ENCODE results near the gene EXOC6B. TPM values are rescaled to one million over a fixed set of nuclear protein-coding genes. Genes with fewer than 3 reads are reported as not detected.
"Not testable (repeated sequence)": the region's sequence is repeated elsewhere in the genome, so short reads cannot be mapped to it uniquely, and the experiment has no call there.

Gene EXOC6B
- total RNA-seq, 4 donors from 2014 or later: 22.6 to 47.3 (median 32.5) TPM

DNA sequence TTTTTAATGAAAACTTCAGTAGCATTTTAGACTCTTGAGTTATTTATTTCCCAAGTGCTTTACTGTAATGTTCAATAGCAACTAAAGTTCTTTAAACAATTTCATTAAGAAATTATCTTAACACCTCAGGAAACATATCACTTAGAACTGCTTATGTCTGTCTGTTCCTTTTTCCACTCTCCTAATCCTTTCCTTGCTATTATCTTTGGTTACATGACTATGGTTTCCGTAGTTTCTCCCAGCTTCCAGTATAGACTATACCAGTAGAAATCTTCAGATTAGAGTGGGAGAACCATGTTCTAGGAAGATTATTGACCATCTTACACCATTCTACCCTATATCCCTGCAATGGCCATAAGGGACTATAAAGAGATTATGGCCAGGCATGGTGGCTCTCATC lies 280.0 kb downstream of the EXOC6B start:
- intact Hi-C loops (cut with DNase I): no loop called here
- WGBS, 2 donors: 96 to 100% methylated on average over 1 of the region's 1 CpG
- DNase-seq: no peak
- Histone ChIP-seq H3K27me3 (no peaks in the 10 kb centered on the region), H3K4me3 (replicated peaks in 1 of 3) (no peak overlapping the region), H3K27ac (no peak overlapping the region), H3K9me3 (no peaks in the 10 kb centered on the region), H3K4me1 (no peaks in the 10 kb centered on the region), H3K36me3 (no peaks in the 10 kb centered on the region)
- TF ChIP-seq, protein P1, sequence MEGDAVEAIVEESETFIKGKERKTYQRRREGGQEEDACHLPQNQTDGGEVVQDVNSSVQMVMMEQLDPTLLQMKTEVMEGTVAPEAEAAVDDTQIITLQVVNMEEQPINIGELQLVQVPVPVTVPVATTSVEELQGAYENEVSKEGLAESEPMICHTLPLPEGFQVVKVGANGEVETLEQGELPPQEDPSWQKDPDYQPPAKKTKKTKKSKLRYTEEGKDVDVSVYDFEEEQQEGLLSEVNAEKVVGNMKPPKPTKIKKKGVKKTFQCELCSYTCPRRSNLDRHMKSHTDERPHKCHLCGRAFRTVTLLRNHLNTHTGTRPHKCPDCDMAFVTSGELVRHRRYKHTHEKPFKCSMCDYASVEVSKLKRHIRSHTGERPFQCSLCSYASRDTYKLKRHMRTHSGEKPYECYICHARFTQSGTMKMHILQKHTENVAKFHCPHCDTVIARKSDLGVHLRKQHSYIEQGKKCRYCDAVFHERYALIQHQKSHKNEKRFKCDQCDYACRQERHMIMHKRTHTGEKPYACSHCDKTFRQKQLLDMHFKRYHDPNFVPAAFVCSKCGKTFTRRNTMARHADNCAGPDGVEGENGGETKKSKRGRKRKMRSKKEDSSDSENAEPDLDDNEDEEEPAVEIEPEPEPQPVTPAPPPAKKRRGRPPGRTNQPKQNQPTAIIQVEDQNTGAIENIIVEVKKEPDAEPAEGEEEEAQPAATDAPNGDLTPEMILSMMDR (IDR thresholded peaks at IDR 0.05): no peak
- no peak for TF ChIP-seq POLR2A (IDR thresholded peaks at IDR 0.05)

DNA sequence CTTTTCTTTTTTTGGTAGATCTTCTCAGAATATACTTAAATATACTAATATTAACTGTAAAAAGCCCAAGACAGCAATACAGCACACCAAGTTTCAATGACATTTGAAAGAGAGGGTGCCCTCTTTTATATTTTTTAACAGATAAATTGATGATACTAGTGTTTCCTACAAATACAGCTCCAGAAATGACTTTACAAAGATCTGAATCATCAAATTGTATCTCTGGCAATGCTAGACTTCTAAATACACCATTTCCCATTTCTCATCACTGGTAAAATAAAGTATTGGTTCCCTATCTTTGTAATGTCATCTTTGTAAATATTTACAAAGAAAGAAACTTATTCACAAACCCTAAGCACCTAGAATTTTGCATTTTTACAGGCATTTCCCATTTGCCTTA lies 281.3 kb downstream of the EXOC6B start:
- no peaks in the 10 kb centered on the region for H3K27me3 ChIP-seq
- no peaks in the 10 kb centered on the region for H3K36me3 ChIP-seq
- no peak overlapping the region for H3K4me3 ChIP-seq (replicated peaks in 1 of 3)
- no peak overlapping the region for H3K27ac ChIP-seq
- H3K4me1 ChIP-seq: no peaks in the 10 kb centered on the region
- intact Hi-C loops (cut with DNase I): no loop called here
- TF ChIP-seq, protein P1 (IDR thresholded peaks at IDR 0.05): no peak
- no peak for TF ChIP-seq POLR2A (IDR thresholded peaks at IDR 0.05)
- H3K9me3 ChIP-seq: no peaks in the 10 kb centered on the region
- DNase-seq: no peak

DNA sequence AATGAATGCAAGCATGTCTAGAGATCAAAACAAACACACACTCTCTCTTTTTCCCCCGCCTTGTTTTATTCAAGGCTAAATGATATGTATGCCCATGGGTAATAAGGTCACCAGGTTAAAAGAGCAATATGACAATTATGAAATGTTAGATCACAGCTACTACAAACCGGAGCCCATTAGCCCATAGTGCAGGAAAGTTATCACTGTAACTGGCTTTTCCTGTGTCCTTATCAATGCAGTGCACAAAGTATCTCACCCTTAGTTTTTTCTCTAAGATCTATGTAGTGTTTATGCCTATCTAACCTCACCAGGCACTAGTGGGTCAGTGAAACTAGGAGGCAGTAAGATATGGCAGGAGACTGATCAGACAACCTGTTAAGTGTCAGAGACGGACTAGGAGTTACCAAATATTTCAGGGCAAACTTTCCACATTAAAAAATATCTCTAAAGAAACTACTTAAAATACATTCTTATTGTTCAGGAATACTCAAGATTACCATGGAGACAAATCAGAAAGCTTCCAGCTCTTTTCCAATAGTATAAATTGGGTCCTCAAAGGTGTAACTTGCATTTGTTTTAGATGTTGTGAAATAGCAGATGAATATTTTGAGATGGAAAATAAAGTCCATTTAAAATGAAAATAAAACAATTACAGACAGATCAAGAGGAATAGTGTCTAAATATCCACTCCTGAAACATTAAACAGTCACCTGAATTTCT lies 282.2 kb downstream of the EXOC6B start:
- TF ChIP-seq POLR2A (IDR thresholded peaks at IDR 0.05): no peak
- TF ChIP-seq, protein P1 (IDR thresholded peaks at IDR 0.05): no peak
- Histone ChIP-seq H3K4me1 (no peaks in the 10 kb centered on the region), H3K27me3 (no peaks in the 10 kb centered on the region), H3K27ac (no peak overlapping the region), H3K36me3 (no peaks in the 10 kb centered on the region), H3K4me3 (replicated peaks in 1 of 3) (no peak overlapping the region), H3K9me3 (no peaks in the 10 kb centered on the region)
- WGBS, 2 donors: 89 to 90% methylated on average over 3 of the region's 3 CpGs
- intact Hi-C loops (cut with DNase I): no loop called here
- no peak for DNase-seq

DNA sequence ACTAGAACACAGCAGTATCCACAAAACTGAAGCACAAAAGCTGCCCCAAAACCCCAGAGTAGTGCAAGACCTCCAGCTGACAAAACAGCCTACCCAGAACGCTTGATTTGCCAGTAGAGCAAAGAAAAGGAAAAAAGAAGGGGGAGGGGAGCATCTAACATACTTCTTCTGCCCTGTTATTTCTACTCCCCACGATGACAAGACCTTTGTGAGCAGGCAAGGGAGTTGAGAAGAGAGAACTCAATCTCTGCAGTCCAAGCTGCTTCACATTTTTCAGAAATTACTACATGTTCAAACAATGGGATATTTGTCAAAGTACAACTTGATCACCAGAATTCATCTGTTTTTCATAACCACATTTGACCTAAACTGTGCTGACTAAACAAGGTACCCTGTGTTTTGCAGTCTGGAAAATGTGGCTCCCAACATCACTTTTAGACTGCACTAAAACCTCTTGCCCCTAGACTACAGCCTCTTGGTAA lies 286.7 kb downstream of the EXOC6B start:
- no peaks in the 10 kb centered on the region for H3K9me3 ChIP-seq
- WGBS, 2 donors: 15 to 32% methylated on average over 2 of the region's 2 CpGs
- no peaks in the 10 kb centered on the region for H3K4me1 ChIP-seq
- no peaks in the 10 kb centered on the region for H3K36me3 ChIP-seq
- no peak for TF ChIP-seq POLR2A (IDR thresholded peaks at IDR 0.05)
- TF ChIP-seq, protein P1 (IDR thresholded peaks at IDR 0.05): no peak
- no peak overlapping the region for H3K4me3 ChIP-seq (replicated peaks in 1 of 3)
- no peak overlapping the region for H3K27ac ChIP-seq
- no peaks in the 10 kb centered on the region for H3K27me3 ChIP-seq
- DNase-seq: no peak
- intact Hi-C loops (cut with DNase I): no loop called here

DNA sequence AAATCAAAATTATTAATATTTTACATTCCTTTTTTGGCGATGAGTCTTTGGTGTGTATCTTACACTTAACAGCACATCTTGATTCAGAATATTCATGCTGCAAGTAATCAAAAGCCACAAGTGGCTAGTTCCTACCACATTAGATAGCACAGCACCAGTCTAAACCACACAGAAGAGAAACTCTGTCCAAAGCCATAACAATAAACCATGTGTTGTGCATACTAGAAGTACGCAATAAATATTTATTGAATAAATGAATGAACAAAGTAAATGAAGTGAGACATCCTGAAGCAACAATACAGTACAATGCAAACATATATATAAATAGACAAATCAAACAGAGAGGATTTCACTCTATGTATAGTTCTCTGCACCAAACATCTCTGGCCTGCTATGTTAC lies 287.3 kb downstream of the EXOC6B start:
- intact Hi-C loops (cut with DNase I): no loop called here
- H3K4me1 ChIP-seq: no peaks in the 10 kb centered on the region
- no peaks in the 10 kb centered on the region for H3K9me3 ChIP-seq
- no peaks in the 10 kb centered on the region for H3K36me3 ChIP-seq
- H3K27ac ChIP-seq: no peak overlapping the region
- H3K4me3 ChIP-seq (replicated peaks in 1 of 3): no peak overlapping the region
- no peak for TF ChIP-seq POLR2A (IDR thresholded peaks at IDR 0.05)
- no peak for DNase-seq
- no peaks in the 10 kb centered on the region for H3K27me3 ChIP-seq
- 94 to 95% methylated on average over 2 of the region's 2 CpGs for WGBS, 2 donors

DNA sequence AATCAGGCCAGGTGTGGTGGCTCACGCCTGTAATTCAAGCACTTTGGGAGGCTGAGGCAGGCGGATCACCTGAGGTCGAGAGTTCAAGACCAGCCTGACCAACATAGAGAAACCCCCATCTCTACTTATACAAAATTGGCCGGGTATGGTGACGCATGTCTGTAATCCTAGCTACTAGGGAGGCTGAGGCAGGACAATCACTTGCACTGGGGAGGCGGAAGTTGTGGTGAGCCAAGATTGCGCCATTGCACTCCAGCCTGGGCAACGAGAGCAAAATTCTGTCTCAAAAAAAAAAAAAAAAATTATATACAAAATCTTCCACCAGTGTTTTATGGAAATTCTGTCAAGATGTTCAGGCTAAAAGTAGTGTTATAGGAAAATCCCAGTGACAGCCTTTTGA lies 290.2 kb downstream of the EXOC6B start:
- H3K27me3 ChIP-seq; H3K9me3 ChIP-seq; H3K27ac ChIP-seq; H3K4me3 ChIP-seq (replicated peaks in 1 of 3); H3K4me1 ChIP-seq; H3K36me3 ChIP-seq; intact Hi-C loops (cut with DNase I); DNase-seq: not testable (repeated sequence)
- 95 to 96% methylated on average over 8 of the region's 8 CpGs for whole genome bisulfite sequencing, 2 donors
